Measurements from ENCODE around the gene CDC42BPA.
"Not testable (repeated sequence)": the region's sequence is repeated elsewhere in the genome, so short reads cannot be mapped to it uniquely, and the experiment has no call there.

Gene CDC42BPA

DNA sequence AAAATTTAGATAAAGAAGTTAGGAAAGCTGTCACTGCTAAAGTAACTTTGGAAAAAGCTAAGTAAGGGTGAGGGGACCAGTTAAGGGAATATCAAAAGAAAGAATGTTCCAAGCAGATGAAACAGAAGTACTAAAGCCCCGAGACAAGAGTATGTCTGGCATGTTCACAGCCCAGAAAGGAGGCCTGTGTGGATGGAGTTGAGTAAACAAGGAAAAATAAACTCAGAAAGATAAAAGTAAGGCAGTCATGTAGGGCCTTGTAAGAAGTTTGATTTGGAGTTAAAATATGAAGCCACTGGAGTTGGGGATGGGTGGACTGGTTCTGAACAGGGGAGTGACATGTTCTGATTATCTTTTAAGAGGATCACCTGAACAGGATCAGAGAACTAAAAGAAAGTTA, 177.9 kb downstream of the CDC42BPA start:
- in situ Hi-C loops (cut with MboI; ENCODE audit: low sequenced_read_pairs) = no loop called here

DNA sequence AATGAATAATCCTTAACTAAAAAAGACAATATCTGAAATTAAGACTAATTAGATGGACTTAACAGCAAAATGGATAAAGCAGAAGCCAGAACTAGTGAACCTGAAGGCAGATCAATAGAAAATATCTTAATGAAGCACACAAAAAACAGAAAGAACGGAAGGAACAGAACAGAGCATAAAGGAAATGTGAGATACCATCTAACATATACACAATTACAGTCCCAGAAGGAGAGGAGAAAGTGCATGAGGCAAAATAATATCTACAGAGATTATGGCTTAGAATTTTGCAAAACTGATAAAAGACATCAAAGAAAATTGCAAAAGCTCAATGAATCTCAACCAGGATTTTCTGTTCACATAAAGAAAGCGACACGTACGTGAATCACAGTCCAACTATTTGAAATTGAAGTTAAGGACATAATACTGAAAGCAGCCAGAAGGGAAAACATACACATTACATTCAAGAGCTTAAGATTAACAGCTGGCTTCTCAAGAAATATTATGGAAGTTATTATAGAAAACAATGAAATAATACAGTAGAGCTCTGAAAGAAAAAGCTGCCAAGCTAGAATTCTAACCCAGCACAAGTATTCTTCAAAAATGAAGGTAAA, 182.0 kb downstream of the CDC42BPA start:
- in situ Hi-C loops (cut with MboI; ENCODE audit: low sequenced_read_pairs) = no loop called here

DNA sequence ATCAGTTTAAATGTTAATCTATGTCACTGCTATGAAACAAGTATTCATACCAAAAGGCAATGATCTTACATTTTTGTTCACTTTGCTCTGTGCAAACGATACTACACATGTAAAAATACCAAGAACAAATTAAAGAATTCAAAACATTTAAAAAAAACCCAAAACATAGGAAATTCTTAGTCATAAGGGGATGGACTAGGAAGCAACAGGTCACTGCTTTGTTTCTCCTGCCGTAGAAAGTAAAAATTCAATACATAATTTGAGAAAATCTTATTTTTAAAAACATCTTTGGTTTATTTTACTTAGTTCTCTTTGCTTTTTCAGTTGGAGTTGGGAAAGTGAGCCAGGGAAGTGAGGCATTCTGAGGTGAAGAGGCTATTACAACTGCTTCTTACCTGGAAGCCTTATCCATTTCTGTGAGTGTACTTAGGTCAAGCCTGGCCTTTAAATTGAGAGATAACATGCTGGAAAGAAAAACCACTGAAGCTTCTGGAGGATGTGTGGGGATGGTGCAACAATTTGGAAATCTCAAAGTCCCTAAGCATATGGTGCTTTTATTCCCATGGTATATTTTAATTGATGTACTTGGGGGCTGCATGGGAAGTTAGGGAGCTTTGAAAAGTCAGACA, 183.5 kb downstream of the CDC42BPA start:
- in situ Hi-C loops (cut with MboI; ENCODE audit: low sequenced_read_pairs) = no loop called here

DNA sequence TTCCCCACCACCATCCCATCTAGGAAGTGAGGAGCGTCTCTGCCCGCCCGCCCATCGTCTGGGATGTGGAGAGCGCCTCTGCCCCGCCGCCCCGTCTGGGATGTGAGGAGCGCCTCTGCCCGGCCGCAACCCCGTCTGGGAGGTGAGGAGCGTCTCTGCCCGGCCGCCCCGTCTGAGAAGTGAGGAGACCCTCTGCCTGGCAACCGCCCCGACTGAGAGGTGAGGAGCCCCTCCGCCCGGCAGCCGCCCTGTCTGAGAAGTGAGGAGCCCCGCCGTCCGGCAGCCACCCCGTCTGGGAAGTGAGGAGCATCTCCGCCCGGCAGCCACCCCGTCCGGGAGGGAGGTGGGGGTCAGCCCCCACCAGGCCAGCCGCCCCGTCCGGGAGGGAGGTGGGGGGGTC, 185.6 kb downstream of the CDC42BPA start:
- in situ Hi-C loops (cut with MboI; ENCODE audit: low sequenced_read_pairs) = not testable (repeated sequence)

DNA sequence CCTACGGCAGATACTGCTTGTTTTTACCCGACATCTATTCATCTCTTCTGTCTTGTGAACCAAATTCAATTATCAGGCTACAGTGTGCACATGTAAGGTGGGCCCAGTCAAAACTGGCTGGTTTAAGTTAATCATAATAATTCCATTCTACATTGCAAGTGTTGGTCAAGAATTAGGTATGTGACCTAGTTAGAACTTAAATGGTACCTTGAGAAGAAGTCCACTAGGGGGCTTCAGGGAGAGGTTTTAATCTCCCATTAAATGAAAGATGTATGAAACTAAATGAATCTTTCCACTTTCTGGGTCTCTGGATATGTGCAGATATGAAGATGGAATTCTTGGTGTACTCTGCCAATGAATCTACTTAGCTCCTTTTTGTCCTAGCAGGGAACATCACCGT, 187.1 kb downstream of the CDC42BPA start:
- in situ Hi-C loops (cut with MboI; ENCODE audit: low sequenced_read_pairs) = no loop called here

DNA sequence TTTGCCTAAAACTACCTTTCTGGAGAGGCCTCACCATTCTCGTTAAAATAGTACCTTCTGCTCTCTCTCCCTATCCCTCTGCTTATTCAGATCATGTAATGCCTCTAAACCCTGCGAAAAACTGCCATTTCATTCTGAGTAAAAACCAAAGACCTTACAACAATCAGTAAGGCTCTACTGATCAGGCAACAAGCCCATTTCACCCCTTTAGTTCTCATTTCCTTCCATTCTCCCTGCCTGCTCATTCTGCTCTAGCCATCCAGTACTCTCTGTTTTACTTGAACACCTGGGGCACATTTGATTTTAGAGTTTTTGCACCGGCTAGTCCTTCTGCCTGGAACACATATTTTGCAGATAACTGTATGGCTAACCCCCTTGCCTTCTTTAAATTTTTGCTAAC, 190.4 kb downstream of the CDC42BPA start:
- in situ Hi-C loops (cut with MboI; ENCODE audit: low sequenced_read_pairs) = no loop called here

DNA sequence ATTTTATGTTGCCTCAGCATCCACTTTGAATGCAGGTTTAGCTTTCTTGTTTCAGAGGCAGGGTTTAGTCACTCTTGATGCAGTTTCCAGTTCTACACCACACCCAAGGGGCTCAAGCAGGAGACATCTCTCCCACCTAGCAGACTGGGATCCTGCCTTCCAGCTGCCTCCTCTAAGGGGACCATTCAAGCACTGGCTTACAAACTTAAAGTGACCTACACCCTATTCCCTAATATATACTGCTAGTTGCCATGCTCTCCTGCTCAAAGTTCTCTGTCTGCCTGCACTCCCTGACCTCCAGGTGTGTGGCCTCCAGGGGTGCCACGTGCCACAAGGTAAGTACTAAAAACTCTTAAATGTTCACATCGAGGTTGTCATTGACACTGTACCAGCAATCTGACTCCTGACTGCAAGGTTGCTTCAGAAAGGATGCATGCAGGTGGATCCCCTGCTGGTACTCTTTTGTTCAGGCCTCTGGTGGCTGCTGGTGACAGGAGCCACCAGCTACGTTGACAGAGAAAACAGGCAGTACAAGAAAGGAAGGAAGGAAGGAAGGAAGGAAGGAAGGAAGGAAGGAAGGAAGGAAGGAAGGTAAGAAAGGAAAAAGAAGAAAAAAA, 192.3 kb downstream of the CDC42BPA start:
- in situ Hi-C loops (cut with MboI; ENCODE audit: low sequenced_read_pairs) = no loop called here

DNA sequence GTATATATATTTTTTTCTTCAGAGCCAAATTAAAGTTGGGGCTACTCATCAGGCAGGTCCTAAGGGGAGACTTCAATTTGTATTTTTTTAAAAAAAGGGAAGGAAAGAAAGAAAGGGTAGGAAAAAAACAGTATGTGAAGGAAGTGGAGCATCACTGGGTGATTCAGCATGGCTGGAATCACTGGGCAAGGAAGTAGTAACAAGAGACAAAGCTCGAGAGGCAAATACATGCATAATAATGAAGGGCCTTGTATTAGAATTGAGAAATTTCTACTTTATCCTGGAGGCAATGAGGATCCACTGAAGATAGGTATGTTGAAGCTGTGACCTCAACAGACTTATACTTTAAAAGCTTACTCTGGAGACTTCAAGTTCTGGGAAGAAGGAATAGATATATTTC, 193.8 kb downstream of the CDC42BPA start:
- in situ Hi-C loops (cut with MboI; ENCODE audit: low sequenced_read_pairs) = no loop called here

DNA sequence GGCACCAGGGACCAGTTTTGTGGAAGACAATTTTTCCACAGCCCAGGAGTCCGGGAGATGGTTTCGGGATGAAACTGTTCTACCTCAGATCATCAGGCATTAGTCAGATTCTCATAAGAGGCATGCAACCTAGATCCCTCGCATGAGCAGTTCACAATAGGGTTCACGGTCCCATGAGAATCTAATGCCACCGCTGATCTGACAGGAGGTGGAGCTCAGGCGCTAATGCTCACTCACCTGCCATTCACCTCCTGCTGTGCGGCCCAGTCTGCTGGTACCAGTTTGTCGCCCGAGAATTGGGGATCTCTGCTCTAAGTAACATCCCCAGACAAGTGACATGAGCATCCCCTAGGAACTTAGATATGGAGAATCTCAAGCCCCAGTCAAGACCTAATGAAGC, 197.5 kb downstream of the CDC42BPA start:
- in situ Hi-C loops (cut with MboI; ENCODE audit: low sequenced_read_pairs) = no loop called here

DNA sequence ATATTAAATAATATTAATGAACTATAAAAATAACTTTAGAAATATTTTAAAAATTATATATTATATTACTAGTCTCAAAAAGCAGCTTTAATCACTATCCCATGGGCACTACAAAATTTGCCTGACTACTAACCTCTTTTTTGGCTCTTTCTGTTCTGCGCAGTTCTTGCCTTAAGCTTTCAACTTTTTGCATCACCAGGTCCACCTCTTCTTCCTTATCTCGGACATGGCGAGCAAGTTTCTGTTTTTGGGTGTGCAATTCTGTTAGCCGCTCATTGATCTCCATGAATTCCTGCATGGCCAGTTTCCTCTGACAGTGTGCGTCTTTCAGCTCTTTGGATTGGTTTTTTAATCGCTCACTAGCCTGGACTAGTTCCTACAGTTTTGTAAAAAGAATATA, 205.8 kb downstream of the CDC42BPA start:
- in situ Hi-C loops (cut with MboI; ENCODE audit: low sequenced_read_pairs) = no loop called here

DNA sequence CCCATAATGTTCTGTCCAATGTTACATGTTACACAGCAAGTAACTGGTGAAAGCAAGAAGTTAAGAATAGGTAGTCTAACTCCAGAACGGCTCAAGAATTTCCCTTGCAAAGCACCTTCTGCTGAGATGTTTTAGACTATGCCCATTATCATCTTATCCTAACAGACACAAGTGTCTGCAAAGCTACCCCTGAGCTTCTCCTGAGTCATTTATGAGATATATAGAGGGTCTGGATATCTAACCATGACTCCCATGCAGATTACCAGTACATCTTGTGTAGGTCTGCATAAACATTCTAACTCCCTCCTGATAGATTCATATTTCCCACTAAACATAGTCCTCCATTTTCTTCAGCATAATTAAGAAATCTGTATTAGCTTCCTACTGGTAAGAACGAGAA, 206.5 kb downstream of the CDC42BPA start:
- in situ Hi-C loops (cut with MboI; ENCODE audit: low sequenced_read_pairs) = no loop called here

DNA sequence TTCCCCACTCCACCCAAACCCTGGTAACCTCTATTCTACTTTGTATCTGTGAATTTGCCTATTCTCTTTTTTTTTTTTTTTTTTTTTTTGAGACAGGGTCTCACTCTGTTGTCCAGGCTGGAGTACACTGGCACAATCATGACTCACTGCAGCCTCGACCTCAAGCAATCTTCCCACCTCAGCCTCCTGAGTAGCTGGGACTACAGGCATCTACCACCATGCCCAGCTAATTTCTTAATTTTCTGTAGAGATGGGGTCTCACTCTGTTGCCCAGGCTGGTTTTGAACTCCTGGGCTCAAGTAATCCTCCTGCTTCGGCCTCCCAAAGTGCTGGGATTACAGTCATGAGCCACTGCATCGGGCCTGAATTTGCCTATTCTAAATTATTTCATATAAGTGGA, 213.0 kb downstream of the CDC42BPA start:
- in situ Hi-C loops (cut with MboI; ENCODE audit: low sequenced_read_pairs) = not testable (repeated sequence)

DNA sequence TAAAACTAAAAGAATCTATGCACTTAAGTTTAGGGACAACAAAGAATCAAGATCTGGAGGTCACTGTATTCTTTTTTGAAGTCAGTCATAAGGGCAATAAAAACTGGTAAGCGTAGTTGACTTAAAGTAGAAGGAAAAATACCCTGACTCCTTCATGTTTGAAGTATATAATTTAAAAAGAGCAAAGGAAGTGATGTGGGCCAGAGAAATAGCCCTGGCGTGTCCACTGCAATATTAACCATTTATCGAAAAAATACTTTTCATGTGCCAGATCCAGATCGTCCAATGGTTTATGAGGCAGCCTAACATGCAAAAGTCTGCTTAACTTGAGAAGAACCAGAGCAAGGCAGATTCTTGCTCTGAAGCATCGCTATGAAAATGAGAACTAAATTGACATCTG, 216.2 kb downstream of the CDC42BPA start:
- in situ Hi-C loops (cut with MboI; ENCODE audit: low sequenced_read_pairs) = no loop called here

DNA sequence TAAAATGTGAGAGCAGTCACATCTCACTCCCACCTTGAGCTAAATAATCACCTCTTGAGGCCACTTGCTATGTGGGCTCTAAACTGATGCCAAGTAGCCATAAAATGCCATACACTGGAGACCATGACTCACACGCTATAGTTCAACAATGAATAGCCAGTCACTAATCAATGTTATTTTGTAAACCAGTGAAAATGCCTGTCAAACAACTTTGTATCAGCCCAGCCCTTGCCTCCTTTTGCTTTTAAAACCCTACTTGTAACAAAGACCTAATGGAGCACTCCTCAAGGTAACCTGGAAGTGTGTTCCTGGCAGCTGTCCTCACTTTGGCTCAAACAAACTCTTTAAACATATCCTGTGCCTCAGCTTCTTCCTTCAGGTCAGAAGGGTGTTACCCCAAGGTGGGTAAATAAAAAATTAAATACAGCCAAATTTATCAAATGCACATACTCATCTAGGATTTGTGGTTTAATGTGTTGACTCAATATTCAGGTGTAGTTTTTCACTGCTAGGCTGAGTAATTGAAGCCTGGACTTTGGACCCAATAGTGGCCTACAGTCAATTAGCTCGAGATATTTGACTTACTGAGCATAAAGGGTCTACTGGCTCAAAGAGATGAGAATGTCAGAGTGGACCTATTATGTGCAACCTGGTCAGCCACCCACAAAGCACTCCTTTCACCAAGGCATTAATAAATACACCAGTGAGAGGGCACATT, 223.9 kb downstream of the CDC42BPA start:
- in situ Hi-C loops (cut with MboI; ENCODE audit: low sequenced_read_pairs) = no loop called here

DNA sequence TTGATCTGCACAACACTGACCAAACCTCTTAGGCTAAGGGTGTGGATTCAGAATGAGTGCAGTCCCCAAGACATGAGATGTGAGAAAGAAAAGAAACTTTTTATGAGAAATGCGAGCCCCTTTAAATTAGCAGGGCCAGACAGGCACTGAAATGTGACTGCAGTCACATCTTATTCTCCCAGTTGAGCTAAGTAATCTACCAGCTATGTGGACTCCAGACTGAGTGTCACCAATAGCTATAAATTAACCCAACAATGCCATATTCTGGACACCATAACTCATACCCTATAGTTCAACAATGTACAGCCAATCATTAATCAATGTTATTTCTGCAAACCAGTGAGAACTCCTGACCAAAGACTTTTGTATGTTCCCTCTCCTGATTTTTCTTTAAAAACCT, 225.0 kb downstream of the CDC42BPA start:
- in situ Hi-C loops (cut with MboI; ENCODE audit: low sequenced_read_pairs) = no loop called here

DNA sequence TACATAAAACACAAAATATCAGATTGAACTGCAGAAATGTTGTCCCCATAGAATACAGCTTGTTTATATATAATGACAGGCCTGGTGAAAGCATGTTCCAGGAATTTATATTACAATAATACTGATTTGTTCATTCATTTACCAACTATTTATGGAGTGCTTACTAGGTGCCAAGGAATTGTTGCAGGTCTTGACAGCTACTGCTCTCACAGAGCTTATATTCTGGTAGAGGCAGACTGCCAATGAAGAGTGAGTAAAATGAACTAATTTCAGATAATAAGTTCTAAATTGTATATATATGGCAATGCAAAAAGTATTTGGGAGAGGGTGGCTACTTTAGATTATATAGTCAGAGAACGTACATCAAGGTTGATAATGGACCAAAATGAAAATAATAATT, 226.2 kb downstream of the CDC42BPA start:
- in situ Hi-C loops (cut with MboI; ENCODE audit: low sequenced_read_pairs) = no loop called here

DNA sequence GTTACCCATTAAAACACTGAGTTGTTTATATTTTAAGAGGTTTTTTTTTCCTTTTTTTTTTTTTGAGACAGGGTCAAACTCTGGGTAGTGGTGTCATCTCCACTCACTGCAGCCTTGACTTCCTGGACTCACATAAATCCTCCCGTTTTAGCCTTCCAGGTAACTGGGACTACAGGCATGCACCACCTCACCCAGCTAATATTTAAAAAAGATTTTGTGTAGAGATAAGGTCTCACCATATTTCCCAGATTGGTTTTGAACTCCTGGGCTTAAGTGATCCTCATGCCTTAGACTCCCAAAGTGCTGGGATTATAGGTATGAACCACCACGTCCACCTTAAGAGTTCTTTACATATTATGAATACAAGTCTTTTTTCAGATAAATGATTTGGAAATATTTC, 231.7 kb downstream of the CDC42BPA start:
- in situ Hi-C loops (cut with MboI; ENCODE audit: low sequenced_read_pairs) = no loop called here

DNA sequence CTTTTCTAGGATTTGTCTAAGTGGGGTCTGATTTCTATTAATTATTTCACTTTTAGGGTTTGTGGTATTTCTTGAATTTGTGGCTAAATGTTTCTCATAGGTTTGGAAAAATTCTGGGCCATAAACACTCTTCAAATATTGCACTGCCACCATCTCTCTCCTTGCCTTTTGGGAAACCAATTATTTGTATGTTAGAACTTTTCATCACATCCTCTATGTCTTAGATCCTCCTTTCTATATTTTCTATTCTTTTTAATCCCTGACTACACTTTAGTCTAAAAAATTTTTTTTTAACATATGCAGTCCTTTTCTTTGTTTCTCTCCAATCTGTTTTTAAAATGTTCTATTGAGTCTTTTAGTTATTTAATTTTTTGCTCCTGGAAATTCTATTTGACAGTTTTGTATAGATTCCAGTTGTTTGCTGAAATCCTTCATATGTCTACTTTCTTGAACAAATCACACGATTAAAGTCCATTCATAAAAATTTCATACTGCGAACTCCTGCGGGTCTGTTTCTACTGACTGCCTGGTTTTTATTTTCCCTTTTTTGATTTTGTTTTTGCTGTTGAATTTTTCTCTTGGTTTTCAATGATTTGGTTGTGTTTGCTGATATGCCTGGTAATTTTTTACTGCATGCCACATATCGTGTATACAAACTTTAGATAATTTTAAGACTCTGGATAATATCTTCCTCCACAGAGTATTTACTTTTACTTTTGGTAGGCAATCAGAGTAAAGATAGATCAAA, 235.1 kb downstream of the CDC42BPA start:
- in situ Hi-C loops (cut with MboI; ENCODE audit: low sequenced_read_pairs) = no loop called here

DNA sequence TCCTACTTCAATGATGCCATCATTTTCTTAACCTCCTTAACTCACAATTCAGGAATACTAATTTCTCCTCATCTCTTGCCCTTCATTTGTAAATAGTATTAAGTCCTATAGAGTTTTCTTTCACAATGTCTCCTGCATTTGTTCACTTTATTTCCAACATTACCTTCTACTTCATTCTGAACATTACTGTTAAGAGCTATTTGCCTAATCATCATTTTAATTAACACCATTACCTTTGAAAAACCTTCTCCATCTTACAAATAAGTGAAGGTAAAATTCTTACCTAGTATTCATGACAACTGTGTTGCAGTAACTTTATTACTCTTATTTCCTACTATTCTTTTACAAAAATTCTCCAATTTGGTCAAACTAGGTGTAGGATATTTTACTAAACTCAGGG, 240.5 kb downstream of the CDC42BPA start:
- in situ Hi-C loops (cut with MboI; ENCODE audit: low sequenced_read_pairs) = no loop called here

DNA sequence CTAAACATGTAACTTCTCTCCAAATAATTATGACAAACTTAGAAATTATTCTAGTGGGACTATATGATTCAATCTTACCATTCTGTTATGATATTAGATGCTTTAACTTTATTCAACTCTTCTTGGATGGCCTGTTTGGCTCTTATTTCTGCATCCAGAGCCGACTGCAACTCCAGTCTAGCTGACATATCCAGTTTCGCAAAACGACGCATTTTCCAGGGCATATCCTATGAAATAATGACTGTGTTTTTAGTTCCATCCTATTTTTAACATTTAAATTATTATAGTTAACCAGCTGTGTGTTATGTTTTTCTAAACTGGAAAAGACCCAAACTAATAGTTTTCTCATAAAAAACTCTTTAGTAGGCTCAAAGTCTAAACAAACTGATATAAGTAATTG, 244.5 kb downstream of the CDC42BPA start:
- in situ Hi-C loops (cut with MboI; ENCODE audit: low sequenced_read_pairs) = no loop called here

DNA sequence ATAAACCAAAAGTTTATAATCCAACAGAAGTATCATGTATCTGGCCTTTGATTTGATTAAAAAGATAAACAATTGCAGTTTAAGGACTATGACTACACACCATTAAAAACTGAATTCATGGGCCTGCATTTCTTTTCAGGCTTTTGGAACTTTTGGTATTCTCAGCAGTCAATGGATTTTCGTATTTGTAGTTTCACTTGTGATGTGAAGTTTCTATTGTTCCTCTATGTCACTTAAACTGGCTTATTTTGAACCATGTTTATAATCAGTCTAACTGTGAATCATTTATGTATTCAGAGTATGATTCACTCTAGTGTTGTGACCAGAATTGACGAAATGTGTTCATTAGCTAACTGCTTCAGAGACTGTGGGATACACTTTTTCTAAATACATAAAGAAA, 245.3 kb downstream of the CDC42BPA start:
- in situ Hi-C loops (cut with MboI; ENCODE audit: low sequenced_read_pairs) = no loop called here
